HEK293 (cell line): ENCODE measurements around the gene AP1G2.

ENCODE experiments used
- CTCF ChIA-PET: fragments of 350-600 bp; formaldehyde crosslinking; extraction: SDS; loops from one replicate; lab custom pipeline; 2021; ENCODE audit warnings: antibody characterized with exemption; lab: Yijun Ruan, JAX
- POLR2A ChIA-PET: fragments of 300-600 bp; formaldehyde crosslinking; extraction: SDS; loops from one replicate; lab custom pipeline; 2020; ENCODE audit warnings: antibody characterized with exemption, inconsistent platforms; lab: Yijun Ruan, JAX
- H3K27ac ChIP-seq: fragments of 200-500 bp; sonication (Bioruptor generic); 2 replicates; pipeline ENCODE4 v1.5.1; 2014; ENCODE audit warnings: low read depth, low read length, control low read depth, inconsistent platforms; ENCODE audit errors: extremely low read depth
- H3K36me3 ChIP-seq, 2 experiments: fragments of 200-500 bp in 1 of 2; sonication (Bioruptor generic) in 1 of 2; 1 replicate in 1 of 2; 2 replicates in 1 of 2; pipeline ENCODE4 v1.5.1; 2014 to 2017; ENCODE audit warnings: inconsistent platforms in 2 of 2, low read length in 2 of 2; ENCODE audit not compliant: control insufficient read depth in 2 of 2, insufficient read depth in 1 of 2
- H3K4me1 ChIP-seq: fragments of 200-500 bp; sonication (Bioruptor generic); 2 replicates; pipeline ENCODE4 v1.5.1; 2014; ENCODE audit warnings: mild to moderate bottlenecking, low read length, inconsistent platforms; ENCODE audit not compliant: control insufficient read depth, insufficient read depth
- H3K4me3 ChIP-seq: 2 replicates; pipeline ENCODE4 v1.5.1; 2011; ENCODE audit warnings: low read depth, mild to moderate bottlenecking, control low read depth, low read length, moderate library complexity
- H3K9me3 ChIP-seq: fragments of 200-500 bp; sonication (Bioruptor generic); 2 replicates; pipeline ENCODE4 v1.5.1; 2014; ENCODE audit warnings: low read depth, low read length, inconsistent platforms; ENCODE audit not compliant: control insufficient read depth, insufficient read depth
- MZF1 ChIP-seq: fragments of 450-650 bp; formaldehyde crosslinking; IDR thresholded peaks from 2 replicates; pipeline ENCODE4 v1.5.1; 2017; ENCODE audit warnings: missing biosample characterization, missing genetic modification characterization, borderline replicate concordance
- OSR2 ChIP-seq: fragments of 450-650 bp; formaldehyde crosslinking; IDR thresholded peaks from 2 replicates; pipeline ENCODE4 v1.5.1; 2016; ENCODE audit warnings: missing biosample characterization, missing genetic modification characterization
- ZBTB20 ChIP-seq: fragments of 450-650 bp; formaldehyde crosslinking; IDR thresholded peaks from 2 replicates; pipeline ENCODE4 v1.5.1; 2016; ENCODE audit warnings: missing biosample characterization, missing genetic modification characterization
- ZBTB49 ChIP-seq: fragments of 450-650 bp; formaldehyde crosslinking; IDR thresholded peaks from 2 replicates; pipeline ENCODE4 v1.5.1; 2016; ENCODE audit warnings: missing biosample characterization, missing genetic modification characterization, low read depth
- ZBTB7A ChIP-seq: fragments of 450-650 bp; formaldehyde crosslinking; IDR thresholded peaks from 2 replicates; pipeline ENCODE4 v1.5.1; 2016; ENCODE audit warnings: low read depth, missing biosample characterization, missing genetic modification characterization
- ZFP37 ChIP-seq: fragments of 450-650 bp; formaldehyde crosslinking; IDR thresholded peaks from 2 replicates; pipeline ENCODE4 v1.5.1; 2016; ENCODE audit warnings: missing biosample characterization, missing genetic modification characterization
- ZNF148 ChIP-seq: fragments of 450-650 bp; formaldehyde crosslinking; IDR thresholded peaks from 2 replicates; pipeline ENCODE4 v1.5.0; 2017; ENCODE audit warnings: missing biosample characterization, missing genetic modification characterization, borderline replicate concordance
- ZNF174 ChIP-seq: fragments of 450-650 bp; formaldehyde crosslinking; IDR thresholded peaks from 2 replicates; pipeline ENCODE4 v1.5.0; 2017; ENCODE audit warnings: missing biosample characterization, mild to moderate bottlenecking, missing genetic modification characterization
- ZNF302 ChIP-seq: fragments of 450-650 bp; formaldehyde crosslinking; IDR thresholded peaks from 2 replicates; pipeline ENCODE4 v1.5.1; 2016; ENCODE audit warnings: missing biosample characterization, missing genetic modification characterization, low read depth
- ZNF398 ChIP-seq: fragments of 450-650 bp; formaldehyde crosslinking; IDR thresholded peaks from 2 replicates; pipeline ENCODE4 v1.5.1; 2017; ENCODE audit warnings: missing biosample characterization, missing genetic modification characterization
- ZNF404 ChIP-seq: fragments of 450-650 bp; formaldehyde crosslinking; IDR thresholded peaks from 2 replicates; pipeline ENCODE4 v1.5.1; 2017; ENCODE audit warnings: missing biosample characterization, missing genetic modification characterization
- ZNF416 ChIP-seq: fragments of 450-650 bp; formaldehyde crosslinking; IDR thresholded peaks from 2 replicates; pipeline ENCODE4 v1.5.1; 2016; ENCODE audit warnings: missing biosample characterization, missing genetic modification characterization
- ZNF518A ChIP-seq: fragments of 450-650 bp; formaldehyde crosslinking; conservative IDR thresholded peaks from 2 replicates; pipeline ENCODE4 v1.5.1; 2016; ENCODE audit warnings: low read depth, missing biosample characterization, missing genetic modification characterization
- ZNF548 ChIP-seq: fragments of 450-650 bp; formaldehyde crosslinking; IDR thresholded peaks from 2 replicates; pipeline ENCODE4 v1.5.1; 2016; ENCODE audit warnings: missing biosample characterization, missing genetic modification characterization
- ZNF555 ChIP-seq: fragments of 450-650 bp; formaldehyde crosslinking; conservative IDR thresholded peaks from 2 replicates; pipeline ENCODE4 v1.5.1; 2017; ENCODE audit warnings: missing biosample characterization, mild to moderate bottlenecking, missing genetic modification characterization, inconsistent platforms
- ZNF561 ChIP-seq: fragments of 450-650 bp; IDR thresholded peaks from 2 replicates; pipeline ENCODE4 v1.5.1; 2018; ENCODE audit warnings: missing biosample characterization, missing genetic modification characterization, borderline replicate concordance
- ZNF639 ChIP-seq: fragments of 450-650 bp; formaldehyde crosslinking; IDR thresholded peaks from 2 replicates; pipeline ENCODE4 v1.5.1; 2016; ENCODE audit warnings: missing biosample characterization, missing genetic modification characterization
- ZNF776 ChIP-seq: fragments of 450-650 bp; formaldehyde crosslinking; IDR thresholded peaks from 2 replicates; pipeline ENCODE4 v1.5.0; 2017; ENCODE audit warnings: missing biosample characterization, missing genetic modification characterization, borderline replicate concordance
- ZNF830 ChIP-seq: fragments of 450-650 bp; IDR thresholded peaks from 2 replicates; pipeline ENCODE4 v1.5.0; 2018; ENCODE audit warnings: missing biosample characterization, missing genetic modification characterization, low read depth, mild to moderate bottlenecking, moderate library complexity
- ZSCAN16 ChIP-seq: fragments of 450-650 bp; formaldehyde crosslinking; IDR thresholded peaks from 2 replicates; pipeline ENCODE4 v1.5.1; 2016; ENCODE audit warnings: missing biosample characterization, missing genetic modification characterization

Gene AP1G2

GRCh38 chr14:23533652-23534435 lies 33.7 kb downstream of the AP1G2 start:
- no peaks in the 10 kb centered on the region for H3K9me3 ChIP-seq
- H3K27ac ChIP-seq: no peak overlapping the region
- H3K36me3 ChIP-seq: peaks cover 0 to 19% of the 10 kb centered on the region in 2 experiments; a peak in 2 of 3 replicates
- TF ChIP-seq ZFP37 (tag by site-specific recombination) (no peak), OSR2 (tag by site-specific recombination) (no peak), ZNF174 (tag by site-specific recombination) (no peak), MZF1 (tag by site-specific recombination) (no peak), ZNF639 (tag by site-specific recombination) (no peak), ZNF416 (tag by site-specific recombination) (no peak), ZNF148 (tag by site-specific recombination) (no peak), ZNF830 (tag by site-specific recombination) (no peak), ZBTB20 (tag by site-specific recombination) (no peak), ZNF776 (tag by site-specific recombination) (no peak), ZBTB7A (tag by site-specific recombination) (no peak), ZNF561 (no peak), ZBTB49 (no peak), ZSCAN16 (tag by site-specific recombination) (no peak), ZNF398 (no peak), ZNF548 (tag by site-specific recombination) (no peak)
- TF ChIP-seq, all 188 proteins: peak for 0
- POLR2A ChIA-PET: no interaction called here
- CTCF ChIA-PET: no interaction called here
- Histone ChIP-seq H3K4me3 (no peak overlapping the region), H3K4me1 (peaks cover under 1% of the 10 kb centered on the region)

GRCh38 chr14:23532658-23533057 lies 34.9 kb downstream of the AP1G2 start:
- CTCF ChIA-PET: interaction anchor here (1.0 kb wide), 1 partner anchor 49 kb away, joined by 5 read pairs; no protein-coding TSS in a partner anchor
- no peak overlapping the region for H3K4me3 ChIP-seq
- no peaks in the 10 kb centered on the region for H3K9me3 ChIP-seq
- H3K36me3 ChIP-seq: peaks cover 0 to 22% of the 10 kb centered on the region in 2 experiments; a peak in 2 of 3 replicates
- POLR2A ChIA-PET: no interaction called here
- no peak overlapping the region for H3K27ac ChIP-seq
- no peaks in the 10 kb centered on the region for H3K4me1 ChIP-seq
- TF ChIP-seq ZNF518A (tag by site-specific recombination): no peak
- no peak for TF ChIP-seq ZNF555 (tag by site-specific recombination)
- TF ChIP-seq ZNF302: no peak
- TF ChIP-seq ZNF404 (tag by site-specific recombination): no peak
